Endothelial cell of umbilical vein (primary cell): Measurements from ENCODE around the gene EPC2. TPM values are rescaled to one million over a fixed set of nuclear protein-coding genes. Genes with fewer than 3 reads are reported as not detected.

Source experiments
- BruUV-seq: library from RNA; stranded (reverse); fragments of 400-500 nt; replicated peaks from 2 replicates; lab custom pipeline; 2021; lab: Mats Ljungman, UMichigan
- CTCF ChIA-PET: fragments of 300-600, 350-600 bp; sonication (Branson Sonifier 250); formaldehyde crosslinking; loops from one replicate; lab custom pipeline; 2021; ENCODE audit warnings: antibody characterized with exemption, inconsistent platforms; lab: Charles Lee
- POLR2A ChIA-PET: fragments of 300-600, 350-600 bp; sonication (Branson Sonifier 250); formaldehyde crosslinking; loops from one replicate; lab custom pipeline; 2021; ENCODE audit warnings: antibody characterized with exemption, inconsistent platforms; lab: Charles Lee
- DNase-seq: peaks from one replicate; pipeline ENCODE4 v3.0.0-alpha.2; 2011; ENCODE audit warnings: low read depth, low spot score
- FAIRE-seq: peaks from 2 replicates; lab custom pipeline; 2011; peaks lifted over from hg19 to GRCh38; lab: Jason Lieb, UNC
- H2AFZ ChIP-seq: 2 replicates; pipeline ENCODE4 v1.6.0; 2012; ENCODE audit warnings: low read depth, low read length, control low read depth, inconsistent platforms
- H3K27ac ChIP-seq: 2 replicates; pipeline ENCODE4 v1.5.1; 2011; ENCODE audit warnings: low read depth, mild to moderate bottlenecking, control low read depth, low read length, moderate library complexity; ENCODE audit not compliant: insufficient read depth
- H3K27me3 ChIP-seq, 2 experiments: 2 replicates each; pipeline versions ENCODE4 v1.6.0 to v1.6.1; 2011; ENCODE audit warnings: low read length in 2 of 2, mixed read lengths in 1 of 2; ENCODE audit not compliant: control insufficient read depth in 2 of 2, insufficient read depth in 2 of 2
- H3K36me3 ChIP-seq, 2 experiments: 2 replicates in 1 of 2; 3 replicates in 1 of 2; pipeline ENCODE4 v1.5.1; 2011; ENCODE audit warnings: low read length in 2 of 2, mild to moderate bottlenecking in 1 of 2, moderate library complexity in 1 of 2; ENCODE audit not compliant: control insufficient read depth in 2 of 2, insufficient read depth in 2 of 2; ENCODE audit errors: extremely low read depth in 1 of 2
- H3K4me1 ChIP-seq: 3 replicates; pipeline ENCODE4 v1.5.1; 2011; ENCODE audit warnings: mild to moderate bottlenecking, low read length; ENCODE audit not compliant: control insufficient read depth, insufficient read depth; ENCODE audit errors: extremely low read depth
- H3K4me2 ChIP-seq: 2 replicates; pipeline ENCODE4 v1.6.1; 2011; ENCODE audit warnings: low read length, control low read depth, mixed read lengths; ENCODE audit not compliant: insufficient read depth
- H3K4me3 ChIP-seq, 3 experiments: fragments of 200-600 bp in 1 of 3; sonication (generic), shearing (Covaris generic) in 1 of 3; replicated peaks in 1 of 3; 2 replicates each; pipeline ENCODE4 v1.5.1; 2011 to 2016; ENCODE audit warnings: control low read depth in 3 of 3, low read length in 3 of 3, mild to moderate bottlenecking in 2 of 3, inconsistent platforms in 1 of 3, low read depth in 1 of 3, moderate library complexity in 1 of 3; ENCODE audit not compliant: insufficient read depth in 1 of 3
- H3K79me2 ChIP-seq: 2 replicates; pipeline ENCODE4 v1.6.0; 2012; ENCODE audit warnings: low read length, inconsistent platforms; ENCODE audit not compliant: control insufficient read depth, insufficient read depth
- H3K9ac ChIP-seq: replicated peaks from 2 replicates; pipeline ENCODE3; 2011; ENCODE audit warnings: low read length, control low read depth; ENCODE audit not compliant: insufficient read depth; ENCODE audit errors: extremely low read depth
- H3K9me1 ChIP-seq: replicated peaks from 3 replicates; pipeline ENCODE4 v1.6.0; 2011; ENCODE audit warnings: mild to moderate bottlenecking, low read length; ENCODE audit not compliant: control insufficient read depth, insufficient read depth; ENCODE audit errors: extremely low read depth
- H3K9me3 ChIP-seq: replicated peaks from 2 replicates; pipeline ENCODE4 v1.5.1; 2012; ENCODE audit warnings: low read length, inconsistent platforms; ENCODE audit not compliant: control insufficient read depth, insufficient read depth
- H4K20me1 ChIP-seq: replicated peaks from 2 replicates; pipeline ENCODE3; 2011; ENCODE audit warnings: mild to moderate bottlenecking, low read length; ENCODE audit not compliant: control insufficient read depth, insufficient read depth; ENCODE audit errors: extremely low read depth
- CTCF ChIP-seq, 2 donors: IDR thresholded peaks; 1 replicate in 1 of 2; 2 replicates in 1 of 2; pipeline ENCODE4 v1.5.1; 2011; ENCODE audit warnings: low read length in 2 of 2, mild to moderate bottlenecking in 2 of 2, moderate library complexity in 2 of 2, control low read depth in 1 of 2, inconsistent platforms in 1 of 2, low read depth in 1 of 2; ENCODE audit not compliant: insufficient read depth in 1 of 2; ENCODE audit errors: extremely low read depth in 1 of 2
- EZH2 ChIP-seq: IDR thresholded peaks from 2 replicates; pipeline ENCODE4 v1.6.1; 2012; ENCODE audit warnings: borderline replicate concordance, low read depth, mild to moderate bottlenecking, moderate library complexity, low read length, inconsistent platforms; ENCODE audit not compliant: severe bottlenecking
- FOS ChIP-seq: IDR thresholded peaks from 2 replicates; pipeline ENCODE4 v1.6.1; 2011; ENCODE audit warnings: mild to moderate bottlenecking, low read length, moderate library complexity, borderline replicate concordance; ENCODE audit not compliant: insufficient read depth
- GATA2 ChIP-seq: IDR thresholded peaks from 2 replicates; pipeline ENCODE4 v1.7.0; 2011; ENCODE audit warnings: low read depth, mild to moderate bottlenecking, moderate library complexity, mixed read lengths, low read length; ENCODE audit not compliant: insufficient read length, insufficient read depth
- JUN ChIP-seq: IDR thresholded peaks from 2 replicates; pipeline ENCODE4 v1.6.1; 2011; ENCODE audit warnings: borderline replicate concordance, low read depth; ENCODE audit not compliant: insufficient read length, insufficient read depth
- MYC ChIP-seq: IDR thresholded peaks from one replicate; pipeline ENCODE4 v1.6.1; 2011; ENCODE audit warnings: mild to moderate bottlenecking, low read depth, low read length
- POLR2A ChIP-seq: IDR thresholded peaks from 2 replicates; pipeline ENCODE4 v1.6.1; 2012; ENCODE audit warnings: low read depth, mild to moderate bottlenecking, control low read depth, low read length
- POLR2AphosphoS5 ChIP-seq: IDR thresholded peaks from 2 replicates; pipeline ENCODE4 v1.6.1; 2012; ENCODE audit warnings: low read depth, mild to moderate bottlenecking, control low read depth, low read length, moderate library complexity; ENCODE audit not compliant: insufficient read depth
- dilution Hi-C: fragments of 300-500 bp; cut with MboI; formaldehyde crosslinking; loops from one replicate; pipeline ENCODE4 v1.15.0; 2019; ENCODE audit warnings: low sequenced_read_pairs; ENCODE audit not compliant: extremely low pct_ligation_motif_present
- intact Hi-C: fragments of 100-400 bp; cut with micrococcal nuclease; formaldehyde crosslinking; loops from one replicate; pipeline ENCODE4 v1.10.0; 2022
- polyA plus RNA-seq, 4 experiments: library from polyadenylated mRNA; depleted of rRNA in 3 of 4; stranded (reverse) in 3 of 4; unstranded in 1 of 4; fragments of >200 nt; gene quantifications; 2 replicates each; pipeline versions ENCODE4 v1.2.1 to v1.2.3, GENCODE V29; 2011 to 2012; ENCODE audit warnings: missing spikeins in 1 of 4
- total RNA-seq: library from RNA; stranded (reverse); gene quantifications from 2 replicates; pipeline ENCODE4 v1.2.3, GENCODE V29; 2021
- TF ChIP-seq, protein P1 (sequence below): IDR thresholded peaks from 2 replicates; pipeline ENCODE4 v1.6.1; 2011; ENCODE audit not compliant: insufficient read depth, insufficient read length

Gene EPC2
- total and polyA plus RNA-seq, 2 donors (not counting 3 experiments of a cell fraction or from before 2014, with no cell fraction given) = 15.1 to 25.2 TPM

DNA sequence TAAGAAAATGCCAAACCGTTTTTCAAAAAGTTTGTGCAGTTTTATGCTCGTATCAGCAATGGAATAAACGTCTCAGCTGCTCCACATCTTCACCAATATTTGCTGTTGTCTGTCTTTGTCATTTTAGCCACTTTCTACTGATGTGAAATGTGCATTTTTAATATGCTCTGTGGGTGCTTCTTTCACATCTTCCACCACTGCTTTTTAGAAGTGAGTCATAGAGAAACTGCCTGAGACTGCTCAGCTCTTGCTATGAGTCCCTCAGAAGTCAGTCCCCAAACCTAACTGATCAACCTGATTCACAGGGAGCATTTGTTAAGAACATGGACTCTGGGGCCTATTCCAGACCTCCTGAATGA is 41.0 kb upstream of the EPC2 start:
- Histone ChIP-seq H3K9me3 (no peaks in the 10 kb centered on the region), H3K4me3 (no peak overlapping the region), H3K36me3 (no peaks in the 10 kb centered on the region), H2AFZ (no peak overlapping the region), H3K9me1 (no peaks in the 10 kb centered on the region), H4K20me1 (no peaks in the 10 kb centered on the region), H3K9ac (no peak overlapping the region), H3K79me2 (no peaks in the 10 kb centered on the region), H3K4me1 (no peaks in the 10 kb centered on the region), H3K27me3 (peaks cover 3 to 11% of the 10 kb centered on the region in 2 experiments), H3K4me2 (no peak overlapping the region), H3K27ac (no peak overlapping the region)
- TF ChIP-seq, protein P1, sequence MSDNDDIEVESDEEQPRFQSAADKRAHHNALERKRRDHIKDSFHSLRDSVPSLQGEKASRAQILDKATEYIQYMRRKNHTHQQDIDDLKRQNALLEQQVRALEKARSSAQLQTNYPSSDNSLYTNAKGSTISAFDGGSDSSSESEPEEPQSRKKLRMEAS = no peak
- no peak for TF ChIP-seq POLR2A
- TF ChIP-seq POLR2AphosphoS5 = no peak
- no peak for TF ChIP-seq EZH2
- TF ChIP-seq JUN = no peak
- no peak for TF ChIP-seq FOS
- TF ChIP-seq GATA2 = no peak
- TF ChIP-seq MYC = no peak
- no peak for TF ChIP-seq CTCF (IDR thresholded peaks at IDR 0.05; ENCODE audit: extremely low read depth in 1 of 2, insufficient read depth in 1 of 2, low read depth in 1 of 2, low read length in 2 of 2)
- DNase-seq (no peak), FAIRE-seq (no peak)
- intact Hi-C loops = no loop called here
- CTCF ChIA-PET = no interaction called here
- no TSS peak for BruUV-seq
- dilution Hi-C loops = no loop called here
- POLR2A ChIA-PET = no interaction called here
